NCI-H146 (cell line): Measurements from ENCODE around the gene SNRNP70.

Experiments
- DNase-seq: peaks from one replicate; lab custom pipeline; 2025; lab: John Stamatoyannopoulos, UW

Gene SNRNP70

DNA sequence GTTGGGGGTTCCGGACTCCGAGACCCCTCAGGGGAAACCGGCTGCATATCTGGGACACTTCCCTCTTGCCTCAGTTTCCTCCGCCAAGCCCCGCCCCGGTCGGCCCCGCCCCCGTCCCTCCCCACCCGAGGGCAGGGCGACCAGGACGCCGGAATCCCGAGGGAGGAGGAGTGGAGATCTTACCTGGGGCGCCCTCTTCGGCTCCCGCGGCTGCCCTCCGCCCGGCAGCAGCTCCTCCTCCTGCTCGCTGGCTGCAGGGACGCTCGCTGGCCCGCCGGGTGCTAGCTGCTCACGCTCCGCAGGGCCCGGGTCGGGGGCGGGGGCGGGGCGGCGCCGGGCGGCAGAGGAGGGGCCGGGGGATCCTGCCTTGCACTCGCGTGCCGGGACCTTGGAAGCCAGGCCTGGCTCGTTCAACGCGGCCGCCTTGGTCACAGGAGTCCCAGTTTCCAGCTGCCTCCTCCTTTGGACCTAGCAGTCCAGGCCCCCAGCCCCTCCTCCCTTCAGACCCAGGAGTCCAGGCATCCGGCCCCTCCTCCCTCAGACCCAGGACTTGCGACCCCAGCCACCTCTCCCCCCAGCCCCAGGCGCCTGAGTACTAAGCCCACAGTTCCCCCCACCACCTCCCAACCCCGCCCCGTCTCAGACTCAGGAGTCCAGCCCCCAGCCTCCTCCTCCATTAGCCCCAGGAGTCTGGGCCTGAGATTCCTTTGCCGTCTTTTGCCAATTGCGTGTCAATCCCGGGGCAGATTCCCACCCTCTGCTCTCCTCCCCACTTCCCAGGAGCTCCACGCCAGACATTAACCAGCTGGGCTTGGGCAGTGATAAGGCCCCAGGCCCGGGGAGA lies 20.3 kb upstream of the SNRNP70 start, which contains the start of gene NTF4:
Gene NTF4 (minus strand): TSS at position 51 of the 844 bp plus-strand sequence. CDS start 2,821 bp downstream, outside the sequence.
- peak; percentile 26 for DNase-seq

GRCh38 chr19:49065905-49066512 lies 19.2 kb upstream of the SNRNP70 start:
- DNase-seq: no peak

GRCh38 chr19:49067554-49067953 lies 17.7 kb upstream of the SNRNP70 start:
- DNase-seq: no peak

GRCh38 chr19:49069026-49069425 lies 16.2 kb upstream of the SNRNP70 start:
- DNase-seq: no peak

- DNase-seq: no peak
Observed at GRCh38 chr19:49070416-49070815, 14.8 kb upstream of the SNRNP70 start.

DNA sequence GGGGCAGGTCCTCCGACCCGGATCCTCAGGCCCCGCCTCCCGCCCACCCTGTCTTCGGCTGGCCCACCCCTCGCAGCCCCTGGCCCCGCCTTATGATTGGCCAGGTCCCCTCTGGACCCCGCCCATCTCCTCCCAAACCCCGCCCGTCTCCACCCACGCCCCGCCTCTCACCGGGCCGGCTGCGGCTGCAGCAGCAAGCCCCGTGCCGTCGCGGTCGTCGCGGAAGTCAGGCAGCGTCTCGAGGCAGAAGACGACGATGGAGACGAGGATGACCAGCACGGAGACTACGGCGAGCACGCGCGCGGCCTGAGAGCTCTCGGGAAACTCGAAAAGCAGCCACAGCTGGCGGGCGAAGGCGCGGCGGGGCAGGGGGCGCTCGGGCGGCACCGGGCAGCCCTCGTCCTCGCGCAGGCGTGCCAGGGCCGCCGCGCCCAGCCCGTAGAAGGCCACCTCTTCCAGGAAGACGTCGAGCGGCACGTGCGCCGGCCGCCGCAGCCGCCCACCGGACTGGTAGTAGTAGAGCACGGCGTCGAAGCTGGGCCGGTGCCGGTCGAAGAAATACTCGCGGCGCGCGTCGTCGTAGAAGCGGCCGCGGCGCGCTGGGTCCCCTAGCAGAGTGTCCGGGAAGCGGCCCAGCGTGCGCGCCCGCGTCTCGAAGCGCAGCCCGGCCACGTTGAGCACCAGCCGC lies 13.2 kb upstream of the SNRNP70 start:
- DNase-seq: no peak

- peak; percentile 33 for DNase-seq
Observed at GRCh38 chr19:49073514-49074378, 11.5 kb upstream of the SNRNP70 start.

- peak; percentile 60 for DNase-seq
Observed at GRCh38 chr19:49074869-49075268, 10.4 kb upstream of the SNRNP70 start.

DNA sequence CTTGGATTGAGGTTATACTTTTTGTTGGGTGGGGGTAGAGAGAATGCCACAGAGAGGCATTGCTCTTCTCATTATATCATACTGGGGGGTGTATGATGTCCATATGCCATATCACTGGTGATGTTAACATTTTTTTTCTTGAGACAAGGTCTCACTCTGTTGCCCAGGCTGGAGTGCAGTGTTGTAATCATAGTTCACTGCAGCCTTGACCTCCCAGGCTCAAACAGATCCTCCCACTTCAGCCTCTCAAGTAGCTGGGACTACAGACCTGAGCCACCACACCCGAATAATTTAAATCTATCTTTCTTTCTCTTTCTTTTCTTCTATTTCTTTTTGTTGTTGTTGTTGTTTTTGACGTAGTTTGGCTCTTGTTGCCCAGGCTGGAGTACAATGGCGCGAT lies 4.9 kb upstream of the SNRNP70 start:
- DNase-seq: no peak

GRCh38 chr19:49081273-49081672 lies 4.0 kb upstream of the SNRNP70 start:
- no peak for DNase-seq

- peak; percentile 61 for DNase-seq
Observed at GRCh38 chr19:49084206-49085019, 838 bp upstream of the SNRNP70 start.

DNA sequence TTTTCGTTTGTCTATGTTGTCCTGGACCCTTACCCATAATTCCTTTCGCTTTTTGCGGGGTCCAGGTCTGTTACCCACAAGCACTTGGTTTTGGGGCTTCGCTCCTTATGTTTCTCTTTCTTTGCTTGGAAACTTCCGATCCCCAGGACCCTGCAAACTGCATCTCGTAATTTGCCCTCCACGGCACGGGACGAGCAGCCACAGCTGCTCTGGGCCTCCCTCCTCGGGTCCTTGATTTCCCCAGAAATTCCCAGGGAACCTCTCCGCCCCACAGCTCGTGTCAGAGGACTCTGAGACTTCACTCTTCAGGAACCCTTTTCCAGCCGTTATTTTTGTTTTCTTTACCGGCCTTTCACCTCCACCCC lies 599 bp downstream of the SNRNP70 start:
- DNase-seq: no peak

DNA sequence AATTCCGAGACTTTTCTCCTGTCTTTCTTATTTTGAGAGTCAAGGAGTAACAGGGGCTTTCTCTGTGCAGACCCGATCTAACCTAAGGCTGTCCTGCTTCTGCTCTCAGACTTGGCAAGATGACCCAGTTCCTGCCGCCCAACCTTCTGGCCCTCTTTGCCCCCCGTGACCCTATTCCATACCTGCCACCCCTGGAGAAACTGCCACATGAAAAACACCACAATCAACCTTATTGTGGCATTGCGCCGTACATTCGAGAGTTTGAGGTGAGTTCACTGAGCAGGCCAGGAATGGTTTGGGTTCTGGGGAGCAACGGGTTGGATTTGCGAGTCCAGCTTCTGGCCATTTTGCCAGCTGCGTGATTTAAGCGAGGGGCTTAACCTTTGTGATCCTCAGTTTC lies 1.0 kb downstream of the SNRNP70 start:
- no peak for DNase-seq

DNA sequence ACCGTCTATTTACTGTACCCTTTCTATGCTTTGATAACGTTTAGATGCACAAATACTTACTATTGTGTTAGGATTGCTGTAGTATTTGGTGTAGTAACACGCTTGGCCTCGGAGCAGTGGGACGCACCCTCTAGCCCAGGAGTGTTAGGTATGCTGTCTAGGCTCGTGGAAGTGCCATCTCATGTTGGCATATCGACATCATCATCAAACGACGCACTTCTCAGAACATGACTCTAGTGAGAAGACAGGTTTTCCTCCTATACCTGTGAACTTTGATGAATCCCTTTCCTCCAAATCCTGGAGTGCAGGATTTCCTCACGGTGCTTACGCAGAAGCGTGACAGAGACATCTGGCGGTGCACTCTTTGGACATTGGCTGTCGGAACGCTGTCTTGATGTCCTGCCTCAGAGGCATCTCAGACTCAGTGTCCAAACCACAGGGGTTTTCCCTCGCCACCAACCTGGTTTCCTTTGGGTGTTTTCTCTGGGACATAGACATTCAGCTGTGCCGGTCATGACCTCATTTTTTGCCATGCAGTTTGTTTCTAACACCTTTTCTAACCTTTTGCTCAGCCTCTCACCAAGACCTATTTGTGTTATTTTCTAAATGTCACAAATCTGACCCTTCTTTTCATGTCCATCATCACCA lies 6.3 kb downstream of the SNRNP70 start:
- no peak for DNase-seq

DNA sequence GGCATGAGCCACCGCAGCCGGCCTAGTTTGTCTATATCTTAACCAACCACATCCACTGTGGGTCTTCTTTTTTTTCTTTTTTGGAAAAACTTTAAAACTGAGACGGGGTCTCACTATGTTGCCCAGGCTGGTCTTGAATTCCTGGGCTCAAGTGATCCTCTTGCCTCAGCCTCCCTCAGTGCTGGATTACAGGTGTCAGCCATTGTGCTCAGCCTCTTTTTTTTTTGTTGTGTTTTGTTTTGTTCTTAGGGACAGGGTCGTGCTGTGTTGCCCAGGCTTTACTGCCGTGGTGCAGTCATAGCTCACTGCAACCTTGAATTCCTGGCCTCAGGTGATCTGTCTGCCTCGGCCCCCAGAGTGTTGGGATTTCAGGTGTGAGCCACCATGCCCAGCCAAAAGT lies 7.4 kb downstream of the SNRNP70 start:
- DNase-seq: no peak

DNA sequence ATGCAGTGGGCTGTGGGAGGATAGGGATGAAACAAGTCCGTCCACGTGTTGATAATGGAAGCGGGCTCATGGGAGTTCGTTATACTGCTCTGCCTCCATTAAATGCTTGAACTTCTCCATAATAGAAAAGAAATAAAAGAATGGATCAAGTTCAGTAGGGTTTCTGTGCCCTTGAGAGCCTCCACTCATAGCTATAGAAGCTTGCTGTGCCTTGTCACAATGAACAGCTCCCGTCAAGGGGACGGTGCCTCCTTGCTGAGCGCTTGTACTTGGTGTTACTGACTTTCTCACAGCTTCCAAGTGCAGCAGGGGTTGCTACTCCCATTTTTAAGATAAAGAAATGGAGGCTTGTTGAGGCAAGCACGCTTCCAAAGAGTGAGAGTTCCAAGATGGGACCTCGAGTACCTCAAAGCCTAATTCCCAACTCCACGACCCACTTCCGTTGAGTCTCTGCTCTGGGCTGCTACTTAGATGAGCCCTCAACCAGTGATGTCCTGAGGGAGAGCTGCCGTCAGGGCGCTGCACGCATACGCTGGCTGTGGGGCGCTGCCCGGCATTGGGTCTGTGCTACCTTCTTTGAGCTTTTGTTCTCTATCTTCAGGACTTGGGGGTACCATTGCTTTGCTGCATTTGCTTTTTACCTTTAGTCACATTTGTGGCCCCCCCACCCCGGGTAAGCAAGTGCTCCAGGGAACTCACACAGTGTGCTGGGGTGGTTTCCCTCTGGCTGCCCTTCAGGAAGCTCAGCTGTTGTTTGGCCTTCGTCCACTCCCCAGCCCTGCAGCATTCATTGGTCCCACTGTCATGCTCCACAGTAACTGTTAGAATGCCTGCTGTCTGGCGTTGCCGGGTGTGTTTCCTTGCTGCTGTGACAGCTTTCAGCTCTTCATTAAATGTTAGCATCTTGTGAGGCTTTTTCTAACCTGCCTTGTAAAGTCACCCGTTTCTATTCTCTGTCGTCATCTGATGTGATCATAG lies 9.5 kb downstream of the SNRNP70 start:
- no peak for DNase-seq

DNA sequence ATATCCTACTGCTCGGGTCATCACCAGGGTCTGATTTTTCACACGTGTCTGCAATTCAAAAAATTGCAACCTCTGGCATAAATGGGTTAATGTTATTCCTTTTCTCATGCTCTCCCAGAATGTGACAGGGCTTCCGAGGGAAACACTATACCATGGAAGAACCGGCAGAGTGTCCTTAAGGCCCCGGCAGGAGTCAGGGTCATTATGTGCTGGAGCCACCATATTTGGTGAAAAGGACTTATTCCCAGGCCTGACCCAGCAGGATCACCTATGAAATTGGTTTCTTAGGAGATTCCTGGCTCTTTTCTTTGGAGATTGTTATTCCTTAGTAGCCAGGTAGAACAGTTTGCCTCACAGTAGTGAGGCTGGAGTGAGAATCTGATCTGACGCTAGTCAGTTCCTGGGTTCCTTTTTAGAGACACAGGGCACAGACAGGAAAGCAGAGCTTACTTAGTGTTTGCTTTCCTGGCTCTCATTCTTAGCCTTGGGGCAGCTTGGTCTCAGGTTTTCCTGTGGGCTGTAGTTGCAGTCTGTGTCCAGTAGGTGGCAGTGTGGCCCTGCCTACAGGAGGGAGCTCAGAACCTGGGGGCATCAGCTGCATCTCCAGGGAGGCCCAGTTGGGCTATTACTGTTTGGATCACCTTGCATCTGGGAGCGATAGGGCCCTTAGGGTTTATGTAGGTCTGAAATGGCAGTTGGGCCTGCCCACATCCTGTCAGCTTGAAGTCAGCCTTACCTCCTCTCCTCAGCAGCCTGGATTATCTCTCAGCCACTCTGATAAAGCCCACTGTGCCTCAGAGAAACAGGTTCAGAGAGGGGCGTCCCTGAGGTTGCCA lies 12.4 kb downstream of the SNRNP70 start:
- peak; percentile 72 for DNase-seq

GRCh38 chr19:49098795-49099194 lies 13.5 kb downstream of the SNRNP70 start:
- no peak for DNase-seq
